Trophoblast cell (in vitro differentiated cells and primary cell): ENCODE measurements around the gene PTPN20.

ENCODE experiments used
- DNase-seq, 2 donors: peaks; one replicate each; pipeline ENCODE4 v3.0.0-alpha.2; 2016
- H2AFZ ChIP-seq: 2 replicates; pipeline ENCODE4 v1.6.1; 2013; ENCODE audit warnings: low read length, moderate library complexity, mild to moderate bottlenecking; ENCODE audit not compliant: insufficient read depth, poor library complexity
- H2AK5ac ChIP-seq: 2 replicates; pipeline ENCODE4 v1.6.1; 2013; ENCODE audit warnings: mild to moderate bottlenecking, low read length
- H2BK120ac ChIP-seq: 2 replicates; pipeline ENCODE4 v1.6.1; 2013; ENCODE audit warnings: low read length, mild to moderate bottlenecking, moderate library complexity; ENCODE audit not compliant: insufficient read depth, poor library complexity
- H2BK12ac ChIP-seq: 2 replicates; pipeline ENCODE4 v1.6.1; 2013; ENCODE audit warnings: mild to moderate bottlenecking, low read length, moderate library complexity
- H2BK5ac ChIP-seq: 2 replicates; pipeline ENCODE4 v1.6.1; 2013; ENCODE audit warnings: low read length, low read depth, moderate library complexity, mild to moderate bottlenecking; ENCODE audit not compliant: poor library complexity
- H3K14ac ChIP-seq: 2 replicates; pipeline ENCODE4 v1.6.1; 2013; ENCODE audit warnings: mild to moderate bottlenecking, low read length
- H3K18ac ChIP-seq: 2 replicates; pipeline ENCODE4 v1.6.1; 2013; ENCODE audit warnings: mild to moderate bottlenecking, low read length
- H3K23ac ChIP-seq: 2 replicates; pipeline ENCODE4 v1.6.1; 2013; ENCODE audit warnings: low read length
- H3K27ac ChIP-seq: 2 replicates; pipeline ENCODE4 v1.5.1; 2013; ENCODE audit warnings: low read depth, mild to moderate bottlenecking, inconsistent platforms, low read length, moderate library complexity
- H3K27me3 ChIP-seq: 2 replicates; pipeline ENCODE4 v1.6.1; 2013; ENCODE audit warnings: inconsistent platforms, mild to moderate bottlenecking, low read length, moderate library complexity; ENCODE audit not compliant: insufficient read depth
- H3K36me3 ChIP-seq, 2 experiments: 1 replicate in 1 of 2; 2 replicates in 1 of 2; pipeline ENCODE4 v1.6.1; 2013; ENCODE audit warnings: low read length in 2 of 2, mild to moderate bottlenecking in 2 of 2, moderate library complexity in 1 of 2; ENCODE audit not compliant: insufficient read depth in 2 of 2, control insufficient read depth in 1 of 2
- H3K4ac ChIP-seq: 2 replicates; pipeline ENCODE4 v1.6.1; 2013; ENCODE audit warnings: low read depth, mild to moderate bottlenecking, low read length, moderate library complexity
- H3K4me1 ChIP-seq, 2 experiments: 1 replicate in 1 of 2; 2 replicates in 1 of 2; pipeline ENCODE4 v1.6.1; 2013; ENCODE audit warnings: low read length in 2 of 2, mild to moderate bottlenecking in 2 of 2, moderate library complexity in 1 of 2; ENCODE audit not compliant: insufficient read depth in 2 of 2, control insufficient read depth in 1 of 2
- H3K4me2 ChIP-seq: 2 replicates; pipeline ENCODE4 v1.6.1; 2013; ENCODE audit warnings: inconsistent platforms, mild to moderate bottlenecking, low read length, moderate library complexity
- H3K4me3 ChIP-seq: 2 replicates; pipeline ENCODE4 v1.5.1; 2013; ENCODE audit warnings: mild to moderate bottlenecking, low read depth, low read length, inconsistent platforms
- H3K79me1 ChIP-seq: one replicate; pipeline ENCODE4 v1.6.1; 2013; ENCODE audit warnings: low read length
- H3K79me2 ChIP-seq: 2 replicates; pipeline ENCODE4 v1.6.1; 2013; ENCODE audit warnings: low read length, mild to moderate bottlenecking; ENCODE audit not compliant: control insufficient read depth, insufficient read depth, poor library complexity
- H3K9ac ChIP-seq: 2 replicates; pipeline ENCODE4 v1.6.1; 2013; ENCODE audit warnings: mild to moderate bottlenecking, low read length
- H3K9me3 ChIP-seq: 2 replicates; pipeline ENCODE4 v1.6.1; 2013; ENCODE audit warnings: low read depth, mild to moderate bottlenecking, control low read depth, inconsistent platforms, low read length; ENCODE audit not compliant: insufficient read depth
- H4K12ac ChIP-seq: 2 replicates; pipeline ENCODE4 v1.6.1; 2013; ENCODE audit warnings: low read depth, mild to moderate bottlenecking, low read length, moderate library complexity
- H4K8ac ChIP-seq: 2 replicates; pipeline ENCODE4 v1.6.1; 2013; ENCODE audit warnings: low read depth, mild to moderate bottlenecking, low read length, moderate library complexity
- H4K91ac ChIP-seq: one replicate; pipeline ENCODE4 v1.6.1; 2013; ENCODE audit warnings: low read depth, mild to moderate bottlenecking, low read length, moderate library complexity
- WGBS: extraction: QIAGEN DNeasy Blood & Tissue Kit; methylation state at CpG from one replicate; pipeline ENCODE4 v1.1.7; 2013; ENCODE audit warnings: missing lambda C conversion rate; ENCODE audit not compliant: insufficient read length, insufficient coverage; ENCODE audit errors: extremely low coverage; 5-methylcytosine and 5-hydroxymethylcytosine counted together

PTPN20 gene

GRCh38 chr10:47018026-47018735 is 107.0 kb downstream of the PTPN20 start:
- no peak for DNase-seq

GRCh38 chr10:47019155-47020145 is 108.2 kb downstream of the PTPN20 start:
- Histone ChIP-seq H3K9ac (no peak overlapping the region), H3K23ac (no peak overlapping the region), H2AFZ (no peak overlapping the region), H4K12ac (no peak overlapping the region), H3K4ac (no peak overlapping the region), H4K8ac (no peak overlapping the region), H4K91ac (no peak overlapping the region), H3K9me3 (peaks cover 5% of the 10 kb centered on the region), H3K4me1 (no peaks in the 10 kb centered on the region), H3K27me3 (no peaks in the 10 kb centered on the region), H3K14ac (no peak overlapping the region), H3K27ac (no peak overlapping the region), H3K79me2 (no peaks in the 10 kb centered on the region), H3K18ac (no peak overlapping the region), H2BK5ac (no peak overlapping the region), H2BK120ac (no peak overlapping the region), H3K4me2 (no peak overlapping the region), H3K36me3 (no peaks in the 10 kb centered on the region), H3K4me3 (no peak overlapping the region), H3K79me1 (no peaks in the 10 kb centered on the region), H2BK12ac (no peak overlapping the region), H2AK5ac (no peak overlapping the region)
- DNase-seq = no peak
- 100% methylated on average over 2 of the region's 8 CpGs for WGBS

More at GRCh38 chr10:47018026-47018735, 107.0 kb downstream of the PTPN20 start:
- H3K14ac ChIP-seq = no peak overlapping the region
- no peak overlapping the region for H2BK120ac ChIP-seq
- H3K4ac ChIP-seq = no peak overlapping the region
- no peaks in the 10 kb centered on the region for H3K79me2 ChIP-seq
- H3K36me3 ChIP-seq = no peaks in the 10 kb centered on the region
- H2AFZ ChIP-seq = no peak overlapping the region
- H2BK5ac ChIP-seq = no peak overlapping the region
- no peak overlapping the region for H4K91ac ChIP-seq
- H3K18ac ChIP-seq = no peak overlapping the region
- no peak overlapping the region for H3K23ac ChIP-seq
- no peaks in the 10 kb centered on the region for H3K79me1 ChIP-seq
- no peak overlapping the region for H3K9ac ChIP-seq
- H2AK5ac ChIP-seq = no peak overlapping the region
- no peak overlapping the region for H4K12ac ChIP-seq
- H3K4me3 ChIP-seq = no peak overlapping the region
- H3K27ac ChIP-seq = no peak overlapping the region
- no peak overlapping the region for H3K4me2 ChIP-seq
- H2BK12ac ChIP-seq = no peak overlapping the region
- no peak overlapping the region for H4K8ac ChIP-seq
- H3K9me3 ChIP-seq = no peaks in the 10 kb centered on the region
- no CpG with 5 or more reads among the region's 2 CpGs for WGBS
- no peaks in the 10 kb centered on the region for H3K27me3 ChIP-seq
- no peaks in the 10 kb centered on the region for H3K4me1 ChIP-seq

GRCh38 chr10:47020471-47020870 is 109.2 kb downstream of the PTPN20 start:
- H3K4me3 ChIP-seq = no peak overlapping the region
- H2BK12ac ChIP-seq = no peak overlapping the region
- no CpG with 5 or more reads among the region's 5 CpGs for WGBS
- no peaks in the 10 kb centered on the region for H3K4me1 ChIP-seq
- no peak overlapping the region for H3K4ac ChIP-seq
- no peaks in the 10 kb centered on the region for H3K36me3 ChIP-seq
- no peak overlapping the region for H4K8ac ChIP-seq
- no peaks in the 10 kb centered on the region for H3K79me2 ChIP-seq
- H3K27ac ChIP-seq = no peak overlapping the region
- peaks cover 5% of the 10 kb centered on the region for H3K9me3 ChIP-seq
- no peak overlapping the region for H3K14ac ChIP-seq
- H3K18ac ChIP-seq = no peak overlapping the region
- no peak overlapping the region for H2AK5ac ChIP-seq
- no peak for DNase-seq
- H3K79me1 ChIP-seq = no peaks in the 10 kb centered on the region
- no peak overlapping the region for H4K12ac ChIP-seq
- H3K4me2 ChIP-seq = no peak overlapping the region
- no peak overlapping the region for H3K23ac ChIP-seq
- H2BK120ac ChIP-seq = no peak overlapping the region
- no peak overlapping the region for H2AFZ ChIP-seq
- H2BK5ac ChIP-seq = no peak overlapping the region
- H4K91ac ChIP-seq = no peak overlapping the region
- H3K9ac ChIP-seq = no peak overlapping the region
- H3K27me3 ChIP-seq = no peaks in the 10 kb centered on the region

DNA sequence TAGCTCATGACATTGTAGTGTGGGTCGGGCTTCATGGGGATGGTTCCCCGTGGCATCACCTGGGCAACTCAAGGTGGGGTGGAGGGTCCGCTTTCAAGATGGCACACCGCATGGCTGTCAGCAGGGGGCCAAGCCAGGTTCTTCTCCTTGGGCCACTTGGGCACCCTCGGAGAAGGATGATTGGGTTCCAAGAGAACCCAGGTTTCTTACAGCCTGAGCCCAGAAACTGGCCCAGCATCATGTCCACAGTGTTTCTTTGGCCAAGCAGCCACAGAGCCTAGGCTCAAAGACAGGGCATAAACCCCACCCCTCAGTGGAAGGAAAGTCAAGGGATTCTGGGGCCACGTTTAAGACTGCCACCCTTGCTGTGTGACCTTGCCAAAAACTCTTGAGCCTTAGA is 110.6 kb downstream of the PTPN20 start:
- Histone ChIP-seq H4K12ac (no peak overlapping the region), H4K8ac (no peak overlapping the region), H3K9ac (no peak overlapping the region), H2BK5ac (no peak overlapping the region), H3K9me3 (peaks cover 5% of the 10 kb centered on the region), H3K4ac (no peak overlapping the region), H3K14ac (no peak overlapping the region), H2AK5ac (no peak overlapping the region), H2BK120ac (no peak overlapping the region), H3K18ac (no peak overlapping the region), H4K91ac (no peak overlapping the region), H3K27ac (no peak overlapping the region), H3K4me3 (no peak overlapping the region), H3K27me3 (no peaks in the 10 kb centered on the region), H3K79me2 (no peaks in the 10 kb centered on the region), H3K4me2 (no peak overlapping the region), H2BK12ac (no peak overlapping the region), H3K23ac (no peak overlapping the region), H3K4me1 (no peaks in the 10 kb centered on the region), H3K79me1 (no peaks in the 10 kb centered on the region), H2AFZ (no peak overlapping the region), H3K36me3 (no peaks in the 10 kb centered on the region)
- DNase-seq = no peak
- WGBS = no CpG with 5 or more reads among the region's 6 CpGs
